Activated CD4-positive, alpha-beta memory T cell treated with anti-CD3 and anti-CD28 coated beads, Interleukin-2, amount 10 ng/mL, durations not matched to agents 7 days and 5 days (primary cell): ENCODE data around the gene ARMH4. TPM values are rescaled to one million over a fixed set of nuclear protein-coding genes. Genes with fewer than 3 reads are reported as not detected.

ENCODE experiments used
- CTCF ChIA-PET: fragments of 350-600 bp; sonication (Branson Sonifier 250); formaldehyde crosslinking; loops from one replicate; lab custom pipeline; 2021; ENCODE audit warnings: antibody characterized with exemption, inconsistent platforms; lab: Charles Lee
- POLR2A ChIA-PET: fragments of 350-600 bp; sonication (Branson Sonifier 250); formaldehyde crosslinking; loops from one replicate; lab custom pipeline; 2021; ENCODE audit warnings: antibody characterized with exemption; lab: Charles Lee
- DNase-seq: peaks from one replicate; pipeline ENCODE4 v3.0.0-alpha.2; 2020
- H3K27ac Mint-ChIP-seq: one replicate; pipeline ENCODE4 v1.8.0; 2021; ENCODE audit warnings: mild to moderate bottlenecking, mixed read lengths
- H3K27me3 Mint-ChIP-seq: one replicate; pipeline ENCODE4 v1.8.0; 2021; ENCODE audit warnings: mixed read lengths
- H3K36me3 Mint-ChIP-seq: one replicate; pipeline ENCODE4 v1.8.0; 2021; ENCODE audit warnings: low read depth, mixed read lengths
- H3K4me1 Mint-ChIP-seq: one replicate; pipeline ENCODE4 v1.8.0; 2021; ENCODE audit warnings: mixed read lengths
- H3K4me3 Mint-ChIP-seq: one replicate; pipeline ENCODE4 v1.8.0; 2021; ENCODE audit warnings: mild to moderate bottlenecking, mixed read lengths
- H3K9me3 Mint-ChIP-seq: one replicate; pipeline ENCODE4 v1.8.0; 2021; ENCODE audit warnings: mixed read lengths
- total RNA-seq, 2 experiments: library from RNA; stranded (reverse); gene quantifications; one replicate each; pipeline ENCODE4 v1.2.3, GENCODE V29; 2021

Gene ARMH4
- total RNA-seq, 2 experiments from 2014 or later = not detected

DNA sequence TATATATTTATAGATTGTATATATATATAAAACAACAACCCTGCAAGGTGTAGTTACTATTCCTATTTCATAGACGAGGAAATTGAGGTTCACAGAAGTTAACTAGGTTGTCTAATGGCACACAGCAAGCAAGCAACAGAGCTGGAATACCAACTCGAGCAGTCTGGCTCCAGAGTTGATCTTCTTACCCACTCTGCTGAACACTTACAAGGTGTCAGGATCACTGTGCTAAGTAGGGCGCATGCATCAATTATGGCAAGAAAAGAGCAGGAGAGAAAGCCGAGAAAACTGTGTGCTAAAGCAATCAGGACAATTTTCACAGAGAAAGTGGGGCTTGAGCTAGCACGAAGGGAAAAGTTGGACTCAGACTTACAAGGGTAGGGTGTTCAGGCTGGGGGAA, 15.9 kb upstream of the ARMH4 start:
- H3K36me3 Mint-ChIP-seq = no peaks in the 10 kb centered on the region
- no peaks in the 10 kb centered on the region for H3K9me3 Mint-ChIP-seq
- peaks cover 7% of the 10 kb centered on the region for H3K4me1 Mint-ChIP-seq
- no peak overlapping the region for H3K4me3 Mint-ChIP-seq
- H3K27me3 Mint-ChIP-seq = peaks cover 3% of the 10 kb centered on the region
- ChIA-PET CTCF (interaction anchor here (0.8 to 1.9 kb wide), 2 partner anchors 57 to 59 kb away, joined by 3 to 8 read pairs; no protein-coding TSS in a partner anchor), POLR2A (interaction anchor here (0.6 kb wide), 1 partner anchor 60 kb away, joined by 6 read pairs; no protein-coding TSS in a partner anchor)
- DNase-seq = no peak
- H3K27ac Mint-ChIP-seq = no peak overlapping the region

DNA sequence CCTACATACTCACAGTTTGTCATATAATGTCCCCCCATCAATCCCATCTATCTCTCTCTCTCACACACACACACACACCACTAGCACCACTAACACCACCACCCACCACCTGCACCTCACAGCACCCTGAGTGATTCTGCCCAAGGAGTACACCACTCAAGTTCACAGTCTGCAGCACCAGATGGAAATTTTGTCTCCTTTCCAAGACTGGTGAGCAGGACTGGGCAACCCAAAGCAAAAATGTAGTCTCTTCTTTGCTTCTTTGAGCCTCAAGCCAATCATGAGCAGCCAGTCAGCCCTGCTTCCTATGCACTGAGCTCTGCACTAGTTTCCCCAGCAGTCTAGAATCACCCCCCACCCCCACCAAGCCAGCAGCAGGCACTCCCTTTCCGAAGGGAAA, 15.0 kb upstream of the ARMH4 start:
- no peak overlapping the region for H3K4me3 Mint-ChIP-seq
- H3K27me3 Mint-ChIP-seq = peaks cover 3% of the 10 kb centered on the region
- H3K9me3 Mint-ChIP-seq = no peaks in the 10 kb centered on the region
- no peak for DNase-seq
- CTCF ChIA-PET = no interaction called here
- POLR2A ChIA-PET = no interaction called here
- peaks cover 7% of the 10 kb centered on the region for H3K4me1 Mint-ChIP-seq
- no peak overlapping the region for H3K27ac Mint-ChIP-seq
- H3K36me3 Mint-ChIP-seq = no peaks in the 10 kb centered on the region

DNA sequence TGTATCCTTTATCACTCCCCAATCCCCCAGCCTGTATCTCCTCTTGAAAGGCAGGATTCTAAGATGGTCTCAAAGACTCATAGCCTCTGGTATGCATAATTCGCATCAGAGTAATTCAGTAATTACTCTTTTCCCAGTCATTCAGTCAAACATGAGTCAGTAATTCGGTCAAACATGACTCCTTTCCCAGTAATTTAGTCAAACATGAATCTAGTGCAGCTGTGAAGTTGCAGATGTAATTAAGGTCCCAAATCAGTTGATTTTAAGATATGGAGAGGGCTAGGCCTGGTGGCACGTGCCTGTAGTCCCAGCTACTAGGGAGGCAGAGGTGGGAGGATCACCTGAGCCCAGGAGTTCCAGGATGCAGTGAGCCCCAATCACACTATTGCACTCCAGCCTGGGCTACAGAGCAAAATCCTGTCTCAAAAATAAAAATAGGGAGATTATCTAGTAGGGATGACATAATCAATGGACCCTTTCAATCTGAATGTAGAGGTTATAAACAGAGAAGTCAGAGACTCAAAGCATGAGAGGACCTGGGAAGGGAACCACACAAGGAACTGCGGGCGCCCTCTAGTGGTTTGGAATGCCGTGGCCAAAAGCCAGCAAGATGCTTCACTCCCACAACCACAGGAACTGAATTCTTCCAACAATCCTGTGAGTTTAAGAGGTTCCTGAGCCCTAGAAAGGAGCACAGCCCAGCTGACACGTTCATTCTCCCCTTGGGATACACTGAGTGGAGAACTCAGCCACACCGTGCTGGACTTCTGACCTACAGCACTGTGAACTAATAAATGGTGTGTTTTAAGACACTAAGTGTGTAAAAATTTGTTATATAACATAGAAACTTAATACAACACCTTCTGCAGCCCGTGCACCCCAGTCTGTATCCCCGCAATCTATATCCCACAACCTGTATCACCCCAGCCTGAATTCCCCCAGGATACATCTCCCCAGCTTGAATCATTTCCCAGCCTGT, 14.3 kb upstream of the ARMH4 start:
- Mint-ChIP-seq H3K27ac (no peak overlapping the region), H3K9me3 (no peaks in the 10 kb centered on the region), H3K4me1 (peaks cover 7% of the 10 kb centered on the region), H3K36me3 (no peaks in the 10 kb centered on the region), H3K4me3 (no peak overlapping the region), H3K27me3 (peaks cover 3% of the 10 kb centered on the region)
- DNase-seq = peak; percentile 72
- POLR2A ChIA-PET = no interaction called here
- CTCF ChIA-PET = interaction anchor here (0.7 to 1.0 kb wide), 2 partner anchors 33 to 60 kb away, joined by 3 read pairs; no protein-coding TSS in a partner anchor

DNA sequence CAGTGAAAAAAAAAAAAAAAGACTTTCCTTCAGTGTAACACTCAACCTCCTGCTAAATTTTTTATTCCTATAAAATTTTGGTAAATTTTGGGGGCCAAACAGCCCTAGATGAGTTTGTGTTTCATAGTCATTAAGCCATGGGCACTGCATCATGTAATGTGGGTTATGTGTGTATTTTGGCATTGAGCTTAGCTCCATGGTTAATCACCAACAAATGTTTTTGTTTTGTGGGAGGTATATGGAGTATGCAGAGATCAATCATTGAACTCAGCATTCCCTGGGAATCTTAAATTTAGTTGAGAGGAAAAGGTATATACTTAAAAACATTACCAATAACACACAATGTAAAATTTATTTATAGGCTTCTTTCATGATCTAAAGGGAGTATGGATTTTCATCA, 8.5 kb upstream of the ARMH4 start:
- H3K4me1 Mint-ChIP-seq = no peaks in the 10 kb centered on the region
- no peak for DNase-seq
- ChIA-PET POLR2A (no interaction called here), CTCF (interaction anchor here (0.6 to 1.0 kb wide), 2 partner anchors 9 to 787 kb away, joined by 3 to 4 read pairs; partner anchors contain the start of gene ARMH4)
- H3K9me3 Mint-ChIP-seq = no peaks in the 10 kb centered on the region
- H3K27me3 Mint-ChIP-seq = peaks cover 18% of the 10 kb centered on the region
- H3K36me3 Mint-ChIP-seq = no peaks in the 10 kb centered on the region
- H3K4me3 Mint-ChIP-seq = no peak overlapping the region
- no peak overlapping the region for H3K27ac Mint-ChIP-seq

DNA sequence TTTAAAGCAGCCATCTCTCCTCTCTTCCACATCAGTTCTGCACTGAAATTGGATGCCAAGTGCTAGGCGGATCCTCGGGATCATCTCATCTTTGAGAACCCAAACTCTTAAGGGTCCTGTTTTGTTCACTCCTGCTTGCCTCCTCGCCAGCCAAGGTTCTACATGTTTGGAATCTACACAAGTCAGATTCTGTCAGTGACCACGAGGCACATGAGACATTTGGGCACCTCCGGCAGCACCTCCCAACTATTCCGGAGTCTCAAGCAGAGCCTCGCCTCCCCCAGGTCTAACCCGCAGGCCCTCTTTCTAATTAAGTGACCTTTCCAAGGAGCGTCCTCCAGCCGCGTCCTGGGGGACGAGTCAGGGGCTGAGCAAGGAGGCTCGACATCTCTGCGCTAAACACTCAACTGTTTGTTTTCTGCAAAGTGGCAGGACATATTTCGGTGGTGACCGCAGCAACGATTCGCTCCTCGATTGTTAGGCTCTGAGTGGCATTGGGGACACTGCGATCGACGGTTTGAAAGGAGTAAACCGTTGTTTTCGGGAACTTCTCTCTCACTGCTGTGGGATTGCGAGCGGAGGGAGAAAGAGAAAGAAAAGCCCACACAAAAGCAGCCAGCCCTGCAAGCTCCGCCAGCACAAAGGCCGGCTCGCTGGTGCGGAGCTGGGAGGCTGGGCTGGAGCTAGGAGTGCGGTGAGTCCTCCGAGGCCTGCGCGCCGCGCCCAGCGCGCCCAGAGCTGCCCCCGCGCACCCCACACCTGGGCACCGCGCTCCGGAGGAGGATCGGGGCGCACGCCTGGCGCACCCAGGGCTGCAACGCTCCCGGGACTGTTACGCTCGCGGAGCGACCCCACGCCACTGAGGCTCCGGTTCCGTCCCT, 640 bp downstream of the ARMH4 start:
- H3K27me3 Mint-ChIP-seq = peaks cover 55% of the 10 kb centered on the region
- H3K27ac Mint-ChIP-seq = no peak overlapping the region
- peak overlapping the region; percentile 58 for H3K4me3 Mint-ChIP-seq
- DNase-seq = no peak
- ChIA-PET POLR2A (interaction anchor here (1.1 kb wide), 1 partner anchor 147 kb away, joined by 3 read pairs; the partner anchor contains the start of gene ARID4A), CTCF (interaction anchor here (0.8 kb wide), 1 partner anchor 9 kb away, joined by 3 read pairs; no protein-coding TSS in a partner anchor)
- H3K4me1 Mint-ChIP-seq = peaks cover 17% of the 10 kb centered on the region
- no peaks in the 10 kb centered on the region for H3K36me3 Mint-ChIP-seq
- no peaks in the 10 kb centered on the region for H3K9me3 Mint-ChIP-seq

DNA sequence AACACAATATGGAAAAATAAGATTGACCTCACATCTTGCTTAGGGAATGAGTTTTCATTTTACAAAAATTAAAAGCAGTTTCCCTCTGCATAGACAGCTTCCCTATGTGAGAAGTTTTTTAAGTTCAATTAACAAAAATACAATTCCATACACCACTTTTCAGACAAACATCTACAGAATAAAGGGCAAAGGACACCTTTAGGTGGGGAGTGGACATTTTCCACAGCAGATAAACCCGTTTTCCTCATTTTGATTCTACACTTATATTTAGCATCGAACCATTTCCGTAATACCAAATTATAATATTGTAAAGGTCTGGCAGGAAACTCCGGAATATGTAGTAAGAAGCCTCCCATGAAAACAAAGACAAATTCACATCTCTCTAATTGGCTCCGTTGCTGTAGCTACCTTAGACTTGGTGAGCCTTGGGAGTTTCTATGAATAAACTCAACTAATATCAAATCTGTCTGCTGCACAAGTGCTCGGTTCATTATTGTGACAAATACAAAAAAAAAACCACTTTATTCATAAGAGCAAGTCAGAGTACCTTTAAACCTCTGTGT, 1.7 kb downstream of the ARMH4 start:
- H3K27me3 Mint-ChIP-seq = peaks cover 61% of the 10 kb centered on the region
- ChIA-PET POLR2A (no interaction called here), CTCF (interaction anchor here (0.6 to 0.9 kb wide), 2 partner anchors 15 to 50 kb away, joined by 3 to 4 read pairs; partner anchors contain the start of gene ACTR10)
- H3K9me3 Mint-ChIP-seq = no peaks in the 10 kb centered on the region
- H3K4me1 Mint-ChIP-seq = peaks cover 17% of the 10 kb centered on the region
- DNase-seq = no peak
- H3K4me3 Mint-ChIP-seq = no peak overlapping the region
- no peak overlapping the region for H3K27ac Mint-ChIP-seq
- no peaks in the 10 kb centered on the region for H3K36me3 Mint-ChIP-seq

DNA sequence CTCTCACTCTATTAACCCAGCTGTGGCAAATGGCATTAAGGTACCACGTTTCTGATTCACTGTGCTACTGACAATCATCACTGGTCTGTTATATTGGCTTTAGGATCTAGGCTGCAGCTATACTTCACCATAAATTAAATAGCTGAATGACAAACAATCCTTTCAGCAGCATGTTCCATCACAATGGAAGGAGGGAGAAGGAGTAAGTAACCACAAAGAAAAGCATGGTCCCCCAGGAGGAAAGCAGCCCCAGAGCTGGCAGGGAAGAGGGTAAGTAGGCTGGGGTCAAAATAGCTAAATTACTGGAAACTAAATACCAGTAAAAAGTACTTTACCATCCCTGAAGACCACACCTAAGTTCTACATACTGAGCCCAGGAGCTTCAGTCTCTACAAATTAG, 2.8 kb downstream of the ARMH4 start:
- ChIA-PET CTCF (no interaction called here), POLR2A (no interaction called here)
- no peak for DNase-seq
- no peaks in the 10 kb centered on the region for H3K36me3 Mint-ChIP-seq
- no peak overlapping the region for H3K4me3 Mint-ChIP-seq
- H3K9me3 Mint-ChIP-seq = no peaks in the 10 kb centered on the region
- H3K4me1 Mint-ChIP-seq = peaks cover 17% of the 10 kb centered on the region
- no peak overlapping the region for H3K27ac Mint-ChIP-seq
- H3K27me3 Mint-ChIP-seq = peaks cover 59% of the 10 kb centered on the region

DNA sequence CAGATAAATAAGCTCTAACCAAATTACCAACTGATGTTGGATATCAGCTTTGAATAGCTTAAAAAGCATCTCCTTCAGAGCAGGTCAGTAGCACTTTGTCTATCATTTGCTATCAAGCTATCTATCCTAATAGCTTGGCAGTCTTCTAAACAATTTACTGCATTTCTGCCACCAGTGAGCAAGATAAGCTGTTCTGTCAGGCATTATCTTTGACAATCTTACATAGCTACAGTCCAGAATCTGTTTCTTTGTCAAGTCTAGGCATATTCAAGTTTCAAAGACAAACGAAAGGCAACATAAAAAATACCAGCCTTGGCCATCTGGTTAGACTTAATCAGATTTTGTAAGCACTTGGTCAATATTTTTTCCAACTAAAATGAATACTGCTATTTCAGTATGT, 5.6 kb downstream of the ARMH4 start:
- DNase-seq = no peak
- POLR2A ChIA-PET = no interaction called here
- Mint-ChIP-seq H3K36me3 (no peaks in the 10 kb centered on the region), H3K4me1 (peaks cover 7% of the 10 kb centered on the region), H3K4me3 (no peak overlapping the region), H3K27ac (no peak overlapping the region), H3K9me3 (no peaks in the 10 kb centered on the region), H3K27me3 (peaks cover 49% of the 10 kb centered on the region)
- CTCF ChIA-PET = no interaction called here

DNA sequence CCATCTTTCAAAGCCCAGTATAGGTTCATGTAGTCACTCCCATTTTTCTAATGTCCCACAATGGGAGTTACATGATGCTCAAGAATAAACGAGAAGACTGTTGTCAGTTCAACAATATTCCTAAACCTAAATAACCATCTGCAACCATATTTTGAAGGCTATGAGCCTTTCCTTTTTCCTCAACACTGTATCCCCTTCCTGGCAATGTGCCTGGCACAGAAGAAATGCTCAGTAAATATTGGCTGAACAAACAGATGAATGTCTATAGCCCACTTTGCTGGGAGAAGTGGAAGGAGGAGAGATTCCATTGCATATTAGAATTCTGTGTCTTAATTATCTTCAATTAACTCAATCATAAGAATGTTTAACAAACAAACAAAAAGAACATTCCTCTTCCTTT, 6.1 kb downstream of the ARMH4 start:
- Mint-ChIP-seq H3K4me1 (peaks cover 2% of the 10 kb centered on the region), H3K9me3 (no peaks in the 10 kb centered on the region), H3K27me3 (peaks cover 47% of the 10 kb centered on the region), H3K4me3 (no peak overlapping the region), H3K36me3 (no peaks in the 10 kb centered on the region), H3K27ac (no peak overlapping the region)
- CTCF ChIA-PET = no interaction called here
- POLR2A ChIA-PET = no interaction called here
- no peak for DNase-seq

DNA sequence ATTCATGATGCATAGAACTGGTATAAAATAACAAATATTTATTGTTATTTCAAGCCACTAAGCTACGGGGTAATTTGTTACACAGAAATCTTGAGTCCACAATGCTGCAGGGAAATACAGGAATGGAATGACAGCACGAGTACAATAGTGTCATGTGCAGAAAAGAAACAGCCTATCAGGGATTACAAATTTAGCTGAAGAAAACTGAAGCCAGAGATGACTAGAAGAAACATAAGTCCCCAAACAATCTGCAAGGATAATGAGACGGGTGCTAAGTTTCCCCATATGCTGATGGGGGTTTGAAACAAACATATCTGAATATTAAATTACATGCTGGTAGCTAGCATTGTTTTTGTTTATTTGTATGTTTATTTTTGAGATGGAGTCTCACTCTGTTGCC, 8.9 kb downstream of the ARMH4 start:
- peaks cover 9% of the 10 kb centered on the region for H3K4me1 Mint-ChIP-seq
- no peaks in the 10 kb centered on the region for H3K9me3 Mint-ChIP-seq
- no peak overlapping the region for H3K4me3 Mint-ChIP-seq
- peaks cover 22% of the 10 kb centered on the region for H3K27me3 Mint-ChIP-seq
- POLR2A ChIA-PET = no interaction called here
- no peak for DNase-seq
- H3K36me3 Mint-ChIP-seq = no peaks in the 10 kb centered on the region
- CTCF ChIA-PET = interaction anchor here (1.3 kb wide), 1 partner anchor 10 kb away, joined by 4 read pairs; no protein-coding TSS in a partner anchor
- H3K27ac Mint-ChIP-seq = no peak overlapping the region

DNA sequence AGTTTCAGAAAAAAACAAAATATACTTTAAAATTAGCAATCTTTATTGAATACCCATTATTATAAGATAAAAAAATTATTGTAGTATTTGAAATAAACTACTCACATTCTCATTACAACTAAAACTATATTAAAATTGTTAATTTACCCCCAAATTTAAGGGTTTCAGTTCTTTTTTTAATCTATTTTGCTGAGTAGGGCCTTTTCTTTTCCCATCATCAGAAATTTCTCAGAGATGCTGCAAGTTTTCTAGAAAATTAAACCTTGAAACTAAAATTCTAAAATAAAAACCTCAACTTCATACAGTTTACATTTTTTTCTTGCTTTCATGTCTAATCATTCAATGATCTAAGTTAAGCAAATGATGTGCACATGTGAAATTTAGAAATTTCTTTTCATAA, 10.1 kb downstream of the ARMH4 start:
- CTCF ChIA-PET = no interaction called here

DNA sequence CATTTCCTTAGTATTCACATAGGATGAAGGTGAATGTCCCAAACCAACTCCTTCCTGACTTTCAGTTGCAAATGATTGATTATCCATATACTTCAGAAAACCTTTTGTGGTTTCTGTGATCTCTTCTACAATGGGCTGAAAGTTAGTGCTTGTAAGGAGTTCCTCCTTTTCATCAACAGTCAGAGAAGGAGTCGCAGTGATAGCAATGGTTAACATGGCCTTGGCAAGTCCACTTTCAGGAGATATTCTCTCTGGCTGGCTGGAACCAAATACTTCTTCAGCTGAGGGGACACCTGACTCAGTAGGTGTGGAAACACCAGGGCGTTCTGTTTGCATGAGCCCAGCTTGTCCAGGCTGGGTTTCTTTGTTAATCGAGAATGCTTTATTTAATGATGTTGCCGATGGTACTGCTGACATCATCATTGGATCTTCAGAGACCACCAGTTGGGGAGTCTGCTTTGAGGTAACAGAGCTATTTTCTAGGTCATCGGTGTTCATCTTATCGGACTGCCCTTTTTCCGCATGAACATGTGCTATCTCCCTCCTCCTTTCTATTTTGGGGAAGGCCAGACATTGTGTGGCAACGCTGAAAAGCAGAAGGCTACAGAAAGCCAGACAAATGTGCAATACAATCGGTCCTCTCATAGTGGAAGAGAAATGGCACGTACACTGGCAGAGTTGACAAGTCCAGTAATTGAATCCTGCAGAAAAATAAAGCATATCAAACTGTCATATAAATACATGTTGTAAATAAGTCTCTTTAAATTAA, 13.1 kb downstream of the ARMH4 start:
- Mint-ChIP-seq H3K27ac (no peak overlapping the region), H3K4me1 (peaks cover 12% of the 10 kb centered on the region), H3K36me3 (no peaks in the 10 kb centered on the region), H3K27me3 (peaks cover 8% of the 10 kb centered on the region), H3K9me3 (no peaks in the 10 kb centered on the region), H3K4me3 (no peak overlapping the region)
- DNase-seq = no peak
- ChIA-PET POLR2A (no interaction called here), CTCF (interaction anchor here (0.5 kb wide), 1 partner anchor 42 kb away, joined by 3 read pairs; no protein-coding TSS in a partner anchor)

More for the DNA sequence above, 10.1 kb downstream of the ARMH4 start:
- Mint-ChIP-seq H3K36me3 (no peaks in the 10 kb centered on the region), H3K9me3 (no peaks in the 10 kb centered on the region), H3K4me3 (no peak overlapping the region), H3K4me1 (peaks cover 12% of the 10 kb centered on the region), H3K27ac (no peak overlapping the region), H3K27me3 (peaks cover 16% of the 10 kb centered on the region)
- POLR2A ChIA-PET = no interaction called here
- DNase-seq = no peak
